HG03175 (cell line): Measurements from ENCODE around the gene ERI3.

Experiments used
- ATAC-seq: cut with Tn5 transposase; IDR thresholded peaks from one replicate; pipeline ENCODE4 v1.9.1; 2021; ENCODE audit warnings: mild to moderate bottlenecking, moderate library complexity; ENCODE audit not compliant: unreplicated experiment

ERI3 gene

DNA sequence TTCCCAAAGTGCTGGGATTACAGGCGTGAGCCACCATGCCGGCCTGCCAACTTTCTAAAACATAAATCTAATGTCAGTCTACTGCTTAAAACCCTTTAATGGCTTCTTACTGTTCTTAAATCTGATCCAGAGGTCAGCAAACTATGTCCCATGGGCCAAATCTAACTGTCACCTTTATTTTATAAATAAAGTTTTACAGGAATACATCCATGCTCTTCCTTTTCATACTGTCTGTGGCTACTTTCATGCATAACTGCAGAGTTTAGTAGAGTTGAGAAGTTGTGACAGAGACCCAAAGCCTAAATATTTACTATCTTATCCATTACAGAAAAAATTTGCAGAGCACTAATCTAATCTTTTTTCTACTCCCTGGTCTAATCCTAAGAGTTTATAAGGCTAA lies 3.8 kb downstream of the ERI3 start:
- ATAC-seq = no peak

DNA sequence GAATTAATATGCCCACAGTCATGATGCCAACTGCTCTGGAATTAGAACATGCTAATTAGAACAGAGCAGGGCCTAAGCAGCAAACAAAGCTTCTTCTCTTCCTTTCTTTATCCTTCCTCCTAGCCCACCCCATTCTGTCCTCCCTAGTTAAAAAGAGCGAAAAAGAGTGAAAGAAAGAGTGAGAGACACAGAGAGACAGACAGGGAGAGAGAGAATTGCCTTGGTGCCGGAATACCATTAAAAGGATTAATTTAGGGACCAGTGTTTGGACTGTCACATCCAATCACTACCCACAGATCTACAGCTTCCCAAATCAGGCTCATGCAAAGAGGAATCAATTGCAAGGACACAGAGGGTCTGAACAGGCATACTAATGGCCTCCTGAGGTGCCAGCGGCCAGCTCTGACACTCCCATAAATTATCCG lies 7.0 kb downstream of the ERI3 start:
- ATAC-seq = no peak

DNA sequence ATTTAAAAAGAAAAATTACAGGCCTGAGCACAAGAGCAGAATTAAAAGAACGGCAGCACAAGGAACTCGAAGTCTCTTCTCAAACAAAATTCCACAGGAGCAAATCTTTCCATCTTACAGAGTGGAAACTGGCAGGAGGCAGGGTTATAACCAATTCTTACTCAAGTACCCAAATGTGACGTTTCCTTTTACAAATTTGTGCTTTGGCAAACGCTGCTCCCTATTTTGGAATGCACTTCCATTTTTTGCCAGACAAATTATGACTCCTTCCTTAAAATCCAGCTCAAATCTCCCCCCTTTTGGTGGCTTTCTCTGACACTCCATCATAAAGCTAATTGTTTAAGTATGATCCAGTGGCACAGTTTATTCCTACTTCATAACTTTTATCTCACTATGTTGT lies 7.8 kb downstream of the ERI3 start:
- no peak for ATAC-seq

DNA sequence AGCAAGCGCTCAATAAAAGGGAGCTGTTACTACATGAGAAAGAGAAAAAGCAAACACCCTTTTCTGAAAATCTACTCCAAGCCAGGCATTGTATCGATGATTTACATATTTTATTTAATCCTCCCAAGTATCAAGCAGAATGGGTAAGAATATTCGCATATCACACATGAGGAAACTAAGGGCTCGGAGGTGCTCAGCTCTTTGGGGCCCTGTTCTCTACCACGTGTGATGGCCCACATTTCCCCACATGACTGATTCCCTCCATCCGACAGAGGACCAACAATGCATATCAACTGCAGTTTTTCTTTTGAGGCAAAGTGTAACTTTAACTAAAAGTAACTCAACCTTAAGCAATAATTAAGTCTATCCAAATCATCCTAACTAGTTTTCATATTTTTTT lies 8.2 kb downstream of the ERI3 start:
- ATAC-seq = no peak

DNA sequence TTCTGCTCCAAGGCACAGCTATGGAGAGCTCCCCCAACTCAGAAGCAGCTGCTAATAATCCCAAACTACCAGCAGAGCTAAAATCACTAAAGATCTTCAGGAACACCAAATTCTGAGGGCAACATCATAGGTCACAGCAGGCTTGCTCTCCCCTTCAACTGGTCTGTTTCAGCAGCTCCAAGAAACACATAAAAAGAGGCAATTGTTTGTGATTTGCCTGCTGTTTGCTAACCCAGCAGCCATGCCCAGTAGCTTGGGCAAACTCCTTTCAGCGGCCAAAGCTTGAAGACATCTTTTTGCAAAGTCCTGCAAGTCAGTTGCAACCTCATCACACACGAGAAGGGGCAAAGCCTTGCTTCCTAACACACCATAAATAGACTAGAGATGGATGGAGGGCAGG lies 8.9 kb downstream of the ERI3 start:
- no peak for ATAC-seq

DNA sequence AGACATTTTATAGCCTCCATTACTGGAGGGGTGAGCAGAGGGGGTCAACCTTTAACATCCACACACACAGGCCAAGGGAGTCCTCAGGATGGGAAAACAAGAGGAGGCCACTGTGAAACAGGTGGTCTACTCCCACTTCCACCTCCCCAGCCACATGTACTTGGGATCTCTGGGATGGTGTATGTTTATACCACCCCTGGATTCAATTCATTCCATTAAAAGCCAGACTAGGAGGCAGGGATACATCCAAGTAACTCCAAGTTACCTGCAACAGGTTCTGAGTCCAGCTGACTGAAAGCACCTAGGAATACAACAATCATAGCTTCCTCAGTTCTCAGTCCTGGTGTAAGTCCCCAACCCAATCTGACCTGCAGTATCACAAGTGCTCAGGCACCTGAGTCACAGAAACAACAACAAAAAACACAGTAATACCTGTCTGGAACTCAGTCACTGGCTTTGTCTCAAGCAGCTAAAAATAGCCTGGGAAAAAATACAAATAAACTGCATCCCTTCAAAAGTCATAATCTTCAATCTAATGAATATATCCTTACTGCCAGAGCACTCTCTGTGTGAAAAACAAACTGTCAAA lies 9.8 kb downstream of the ERI3 start:
- no peak for ATAC-seq

DNA sequence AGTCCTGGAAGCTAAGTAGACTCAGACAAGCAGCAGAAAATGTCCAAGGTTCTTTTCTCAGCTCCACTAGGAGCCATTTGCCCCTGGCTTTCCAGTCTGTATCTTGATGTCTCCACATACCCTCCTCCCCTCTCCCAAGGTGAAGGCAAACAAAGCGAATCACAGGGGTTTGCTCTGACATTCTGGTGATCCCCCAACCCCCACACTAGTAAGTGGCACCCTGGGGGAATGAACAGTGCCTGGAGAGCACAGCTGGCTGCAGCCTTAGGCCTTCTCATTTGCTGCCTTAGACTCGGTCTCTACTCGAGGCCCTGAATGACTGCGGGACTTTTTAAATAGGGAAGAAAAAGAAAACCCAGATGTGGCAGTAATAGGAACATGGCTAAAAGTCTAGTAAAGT lies 15.3 kb downstream of the ERI3 start:
- ATAC-seq = no peak

DNA sequence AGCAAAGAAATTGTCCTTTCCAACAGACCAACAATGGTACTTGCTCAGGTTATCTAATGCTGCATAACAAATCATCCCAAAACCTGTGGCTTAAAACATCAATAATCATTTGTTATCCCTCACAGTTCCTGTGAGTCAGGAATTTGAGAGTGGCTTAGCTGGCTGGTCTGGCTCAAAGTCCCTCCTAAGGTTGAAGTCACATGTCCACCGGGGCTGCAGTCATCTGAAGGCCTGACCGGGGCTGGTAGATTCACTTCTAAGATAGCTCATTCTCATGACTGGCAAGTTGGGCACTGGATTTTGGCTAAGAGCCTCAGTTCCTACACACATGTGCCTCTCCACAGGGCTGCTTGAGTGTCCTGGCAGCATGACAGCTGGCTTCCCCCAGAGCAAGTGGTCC lies 16.9 kb downstream of the ERI3 start:
- no peak for ATAC-seq

DNA sequence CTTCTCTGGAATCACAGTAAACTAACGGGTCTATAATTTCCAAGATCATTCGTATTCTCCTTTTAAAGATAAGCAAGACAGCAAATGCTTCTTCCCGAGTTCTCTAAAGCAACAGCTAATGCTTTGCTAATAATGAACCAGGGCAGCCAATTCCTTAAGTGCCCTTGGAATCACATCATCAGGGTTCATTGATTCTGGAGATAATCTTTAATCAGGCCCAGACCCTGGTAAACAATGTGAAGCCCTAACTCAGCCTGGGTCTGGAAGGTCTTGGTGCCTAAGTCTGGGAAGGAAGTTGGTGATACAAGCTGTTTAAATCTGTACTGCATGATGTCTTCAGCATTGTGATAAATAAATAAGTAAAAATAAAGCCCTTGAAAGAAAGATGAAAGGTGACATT lies 18.4 kb downstream of the ERI3 start:
- no peak for ATAC-seq

DNA sequence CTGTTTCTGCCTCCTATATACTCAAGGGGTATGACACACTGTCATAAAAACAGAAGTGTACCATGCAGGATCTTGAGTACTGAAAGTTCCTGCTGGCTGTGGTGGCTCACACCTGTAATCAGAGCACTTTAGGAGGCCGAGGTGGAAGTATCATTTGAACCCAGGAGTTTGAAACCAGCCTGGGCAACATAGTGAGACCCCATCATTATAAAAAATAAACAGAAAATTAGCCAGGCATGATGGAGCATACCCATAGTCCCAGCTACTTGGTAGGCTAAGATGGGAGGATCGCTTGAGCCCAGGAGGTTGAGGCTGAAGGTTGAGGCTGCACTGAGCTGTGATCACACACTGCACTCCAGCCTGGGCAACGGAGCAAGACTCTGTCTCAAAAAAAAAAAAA lies 20.1 kb downstream of the ERI3 start:
- no peak for ATAC-seq

DNA sequence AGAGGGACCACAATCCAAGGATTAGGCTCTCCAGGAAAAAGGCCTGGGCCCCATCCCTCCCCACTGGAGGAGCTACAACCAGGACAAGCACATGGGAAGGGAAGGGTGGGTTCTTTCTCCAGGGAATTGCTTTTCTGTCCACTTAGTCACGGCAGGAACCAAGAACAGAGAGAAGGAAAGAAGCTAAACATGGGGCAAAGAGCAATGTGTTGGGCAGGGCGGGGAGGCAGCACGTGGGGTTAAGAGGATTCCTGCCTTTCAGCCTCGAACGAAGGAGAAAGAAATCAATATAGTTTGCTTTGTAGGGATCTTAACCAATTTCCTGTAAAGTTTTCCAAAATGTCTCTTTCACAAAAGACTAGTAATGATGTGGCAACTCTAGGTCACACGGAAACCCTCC lies 21.7 kb downstream of the ERI3 start:
- ATAC-seq = no peak

DNA sequence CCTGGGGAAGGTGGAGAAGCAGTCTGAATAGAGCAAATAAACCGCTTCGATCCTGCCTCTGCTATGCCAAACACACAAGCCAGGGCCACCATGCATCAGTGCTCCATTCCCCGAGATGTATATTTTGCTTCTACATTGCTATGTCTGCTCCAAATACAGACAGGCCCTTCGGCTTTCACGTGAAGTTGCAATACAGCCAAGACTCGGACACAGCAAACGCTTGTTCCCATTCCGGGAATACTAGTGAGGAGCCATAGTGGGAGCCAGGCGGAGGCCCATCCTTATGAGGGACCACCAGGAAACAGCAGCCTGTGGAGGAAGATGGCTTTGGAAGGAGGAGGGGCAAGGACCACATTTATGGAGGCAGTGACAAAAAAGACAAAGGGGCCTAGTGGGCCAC lies 22.6 kb downstream of the ERI3 start:
- no peak for ATAC-seq

DNA sequence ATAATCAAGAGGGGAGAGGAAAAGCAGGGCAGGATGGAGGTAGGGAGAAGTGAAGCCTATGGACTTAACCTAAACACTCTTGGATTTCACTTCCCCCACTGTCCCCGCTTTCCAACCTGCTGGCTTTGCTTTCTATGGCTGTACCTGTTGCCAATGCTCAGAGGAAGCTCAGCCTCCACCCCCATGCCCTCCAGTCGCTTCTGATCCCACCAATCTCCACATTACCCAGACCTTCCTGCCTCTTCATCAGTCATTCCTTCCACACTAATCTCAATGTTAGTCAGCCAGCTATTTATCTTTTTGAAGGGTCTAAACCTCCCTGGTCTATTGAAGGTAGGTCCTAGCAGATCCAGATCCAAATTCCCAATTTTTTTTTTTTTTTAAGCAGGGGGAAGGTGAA lies 24.1 kb downstream of the ERI3 start:
- ATAC-seq = no peak

DNA sequence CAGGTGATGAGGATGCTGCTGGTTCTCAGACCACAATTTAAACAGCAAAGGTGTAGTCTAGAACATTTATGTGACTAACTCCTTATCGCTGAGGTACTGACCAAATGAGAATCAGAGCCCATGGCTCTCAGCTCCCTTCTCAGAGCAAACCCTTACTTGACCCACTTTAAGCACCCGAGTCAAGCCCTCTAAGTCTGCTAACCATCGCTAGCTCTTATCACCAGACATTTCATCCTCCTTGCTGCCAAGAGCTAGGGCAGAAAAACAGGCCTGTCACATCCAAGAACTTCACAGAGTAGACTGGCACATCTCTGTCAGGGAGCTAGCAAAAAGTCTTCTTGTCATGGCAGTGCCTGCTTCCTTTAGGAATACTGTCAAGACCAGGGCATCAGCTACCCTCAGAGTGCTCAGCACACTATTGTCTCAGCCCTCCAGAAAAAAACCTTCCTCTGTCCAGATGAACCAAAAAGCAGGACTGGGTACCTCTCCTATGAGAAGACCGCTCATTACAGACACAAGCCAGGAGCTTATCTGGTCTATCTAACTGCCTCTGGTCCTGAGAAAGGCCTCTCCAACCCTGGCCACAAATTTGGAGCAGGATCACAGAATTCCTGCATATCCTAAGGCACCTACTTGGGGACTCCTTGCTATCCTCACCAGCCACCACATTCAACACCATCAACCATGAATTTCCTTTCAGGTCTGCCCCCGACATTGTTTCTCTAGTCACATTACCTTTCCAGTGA lies 26.2 kb downstream of the ERI3 start:
- ATAC-seq = no peak

DNA sequence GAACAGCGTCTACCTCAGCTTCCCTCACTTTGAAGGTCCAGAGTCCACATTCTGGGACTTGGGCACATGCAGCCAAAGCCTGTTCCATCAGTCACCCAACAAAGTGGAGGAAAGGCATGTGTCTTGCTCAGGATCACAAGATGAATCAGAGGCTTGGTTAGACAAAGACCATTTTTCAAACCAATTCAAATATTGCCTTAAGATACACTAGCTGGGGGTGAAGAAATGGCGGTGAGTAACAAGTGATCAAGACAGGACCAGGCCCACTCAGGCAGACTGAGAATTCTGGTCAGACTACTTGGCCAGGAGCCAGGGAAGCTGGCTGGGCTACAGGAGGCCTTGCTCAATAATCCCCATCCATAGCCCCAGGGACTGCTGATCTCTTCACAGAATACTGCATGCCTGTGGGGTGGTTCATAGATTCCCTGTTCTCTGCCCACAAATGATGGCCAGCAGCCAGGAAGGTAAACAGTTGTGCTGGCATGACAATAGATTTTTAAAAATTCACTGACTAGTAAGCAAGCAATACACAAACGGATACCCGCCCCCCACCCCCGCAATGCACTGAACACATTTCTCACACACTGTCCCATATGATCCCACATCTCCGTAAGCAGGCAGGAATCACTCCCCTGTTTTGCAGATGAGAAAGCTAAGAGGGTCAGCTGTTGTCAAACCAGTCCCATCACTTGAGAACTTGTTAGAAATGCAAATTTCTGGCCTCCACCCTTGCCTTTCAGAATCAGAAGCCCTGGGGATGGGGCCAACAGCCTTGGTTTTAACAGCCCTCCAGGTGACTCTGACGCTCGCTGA lies 27.2 kb downstream of the ERI3 start:
- ATAC-seq = no peak

DNA sequence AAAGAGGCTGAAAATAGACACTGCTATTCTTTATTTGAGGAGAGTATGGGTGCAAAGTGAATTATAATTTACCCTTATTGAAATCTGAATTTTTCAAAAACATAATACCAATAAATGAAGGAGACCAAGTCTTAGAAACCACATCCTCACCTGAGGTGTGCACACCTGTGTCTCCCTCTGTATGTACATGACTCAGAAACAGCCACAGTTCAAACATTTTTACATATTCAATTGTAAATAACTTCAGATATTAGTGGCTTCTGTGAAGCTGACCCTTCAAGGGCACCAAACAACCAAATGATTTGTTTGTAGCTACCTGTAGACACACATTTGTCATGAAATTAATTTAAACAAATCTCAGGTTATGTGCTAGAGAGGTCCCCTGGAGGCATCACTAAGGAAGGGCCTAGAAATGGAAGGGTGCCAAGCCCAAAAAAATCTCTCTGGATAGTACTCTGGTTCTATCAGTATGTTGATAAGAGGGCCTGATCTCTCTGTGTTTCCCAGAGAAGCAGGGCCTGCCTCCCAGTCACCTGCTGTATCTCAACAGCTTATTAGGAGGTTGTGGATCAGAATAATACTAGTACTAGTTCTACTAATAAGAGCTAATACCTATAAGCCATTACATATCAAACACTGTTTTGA lies 28.1 kb downstream of the ERI3 start:
- no peak for ATAC-seq

DNA sequence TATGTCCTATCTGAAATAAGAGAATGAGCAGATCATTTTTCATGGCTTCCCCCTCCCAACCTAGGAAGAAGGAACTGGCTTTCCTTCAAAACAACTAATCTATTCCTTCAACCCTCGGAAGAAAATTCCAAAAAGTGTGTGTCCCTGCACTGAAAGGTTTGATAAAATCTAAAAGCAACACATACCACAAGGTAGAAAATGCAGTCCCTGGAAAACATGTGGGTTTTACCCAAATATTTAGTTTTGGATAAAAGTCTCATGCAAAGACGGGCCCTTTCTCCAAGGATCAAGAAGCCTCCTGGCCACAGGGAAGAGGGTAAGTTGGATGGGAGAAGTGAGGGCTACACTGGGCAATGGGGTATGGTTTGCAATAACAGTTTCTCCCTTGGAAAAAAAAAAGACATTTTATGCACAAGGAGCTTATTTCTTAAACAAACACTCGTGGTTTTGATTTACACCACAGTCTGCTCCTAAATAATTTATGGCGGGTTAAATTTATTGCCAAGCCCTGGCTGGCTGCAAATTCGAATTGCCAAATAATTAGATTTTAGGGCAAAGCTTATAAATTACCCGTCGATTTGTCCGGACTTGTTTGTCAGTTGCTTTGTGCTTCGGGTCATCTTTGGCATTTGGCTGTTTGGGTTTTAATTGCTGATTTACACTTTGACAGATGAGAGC lies 28.9 kb downstream of the ERI3 start:
- no peak for ATAC-seq

DNA sequence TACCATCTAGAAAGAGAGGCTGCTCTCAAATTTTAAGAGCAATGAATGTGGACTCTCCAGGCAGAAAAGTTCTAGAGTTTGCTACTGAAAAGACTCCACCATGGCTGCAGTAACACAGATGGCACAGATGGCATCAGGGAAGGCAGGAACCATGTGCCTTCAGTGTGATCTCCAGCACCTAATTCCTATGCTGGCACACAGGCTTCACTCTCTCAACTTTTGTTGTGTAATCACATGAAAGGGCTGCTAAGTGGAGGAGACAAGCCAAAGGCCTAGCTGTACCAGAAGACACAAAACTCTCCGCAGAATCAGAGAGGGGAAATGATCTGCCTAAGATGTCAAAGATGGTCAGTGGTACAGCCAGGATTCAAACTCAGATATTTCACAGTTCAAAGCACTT lies 31.1 kb downstream of the ERI3 start:
- ATAC-seq = no peak

DNA sequence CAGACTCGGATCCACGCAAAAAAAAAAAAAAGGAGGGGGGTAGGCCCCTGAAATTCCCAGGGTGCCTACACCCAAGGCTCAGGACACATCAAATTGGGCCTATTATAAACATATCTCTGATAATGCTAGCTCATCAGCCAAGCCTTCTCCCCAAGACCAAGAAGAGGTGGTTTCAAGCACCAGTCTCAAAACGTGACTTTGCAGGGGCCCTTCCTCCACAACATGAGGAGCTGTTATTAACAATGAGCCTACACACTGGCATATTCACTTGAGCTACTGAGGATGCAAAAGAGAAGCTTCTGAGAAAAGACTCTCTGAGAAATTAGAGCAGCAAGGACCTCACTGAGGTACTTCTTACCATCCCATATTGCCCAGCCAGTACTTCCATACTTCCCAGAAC lies 32.7 kb downstream of the ERI3 start:
- ATAC-seq = no peak

DNA sequence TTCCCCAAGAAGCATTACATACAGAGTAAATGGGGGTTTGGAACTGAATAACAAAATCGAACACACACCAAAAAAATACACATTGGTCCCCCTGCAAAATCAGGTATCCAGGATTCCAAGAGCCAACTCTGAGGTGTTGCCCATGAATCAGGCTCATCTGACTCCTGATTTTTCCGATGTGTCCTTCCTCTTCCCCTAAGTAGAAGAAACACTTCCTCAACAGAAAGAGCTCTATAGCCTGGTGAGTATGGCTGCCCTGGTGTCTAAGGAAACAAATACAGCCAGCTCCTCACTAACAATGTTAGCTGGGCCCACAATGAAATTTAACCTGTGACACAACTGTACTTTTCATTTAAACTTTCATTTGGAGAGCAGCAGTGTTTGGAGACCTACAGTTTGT lies 33.6 kb downstream of the ERI3 start:
- ATAC-seq = no peak
